Cardiac fibroblast (primary cell): Measurements from ENCODE around the gene MNT.

Experiments used
- DNase-seq, 2 donors: peaks; one replicate each; pipeline versions ENCODE4 v3.0.0 to v3.0.0-alpha.2; 2010; ENCODE audit warnings: low read depth in 2 of 2
- H3K4me3 ChIP-seq, 2 donors: replicated peaks in 1 of 2; 1 replicate in 1 of 2; 2 replicates in 1 of 2; pipeline ENCODE4 v1.5.1; 2011; ENCODE audit warnings: low read depth in 2 of 2, low read length in 2 of 2, mild to moderate bottlenecking in 2 of 2, moderate library complexity in 1 of 2
- CTCF ChIP-seq: IDR thresholded peaks from one replicate; pipeline ENCODE4 v1.5.1; 2011; ENCODE audit warnings: low read depth, mild to moderate bottlenecking, low read length, inconsistent platforms

MNT gene

GRCh38 chr17:2335726-2336214 lies 65.1 kb downstream of the MNT start:
- no peak for DNase-seq
- peak overlapping the region; percentile 83 to 89 for H3K4me3 ChIP-seq
- no peak for TF ChIP-seq CTCF
